Lower leg skin (tissue), 4 donors: Measurements from ENCODE around the gene CTPS2. TPM values are rescaled to one million over a fixed set of nuclear protein-coding genes. Genes with fewer than 3 reads are reported as not detected.

Source experiments
- DNase-seq, 2 donors: peaks; one replicate each; pipeline ENCODE4 v3.0.0-alpha.2; 2019; ENCODE audit warnings: low spot score in 2 of 2
- H3K4me3 ChIP-seq: fragments of 200-600 bp; sonication (generic); 2 replicates; pipeline ENCODE4 v1.5.1; 2017; ENCODE audit warnings: mild to moderate bottlenecking, low read depth; ENCODE audit not compliant: poor library complexity, severe bottlenecking
- POLR2A ChIP-seq, 2 donors: fragments of 450-650 bp; IDR thresholded peaks; one replicate each; pipeline ENCODE4 v1.6.1; 2016 to 2017; ENCODE audit warnings: antibody characterized with exemption in 2 of 2, mild to moderate bottlenecking in 1 of 2, moderate library complexity in 1 of 2
- WGBS, 2 donors: methylation state at CpG; one replicate each; pipeline ENCODE4 v1.1.5; 2018; 5-methylcytosine and 5-hydroxymethylcytosine counted together
- intact Hi-C: fragments of 100-400 bp; cut with DNase I; formaldehyde crosslinking; loops from one replicate; pipeline ENCODE4 v1.15.0; 2023; ENCODE audit warnings: low total_unique reads
- total RNA-seq, 4 donors: library from RNA; depleted of rRNA; stranded (reverse); fragments of >200 nt; gene quantifications; one replicate each; pipeline ENCODE4 v1.1.0, GENCODE V29; 2016
- TF ChIP-seq, protein P1 (sequence below), 3 donors: fragments of 450-650 bp; IDR thresholded peaks; one replicate each; pipeline ENCODE4 v1.5.1; 2016; ENCODE audit warnings: antibody characterized with exemption in 3 of 3, mild to moderate bottlenecking in 3 of 3, moderate library complexity in 2 of 3

CTPS2 gene
- total RNA-seq, 4 donors from 2014 or later, result 6.7 to 11.1 (median 9.3) TPM

DNA sequence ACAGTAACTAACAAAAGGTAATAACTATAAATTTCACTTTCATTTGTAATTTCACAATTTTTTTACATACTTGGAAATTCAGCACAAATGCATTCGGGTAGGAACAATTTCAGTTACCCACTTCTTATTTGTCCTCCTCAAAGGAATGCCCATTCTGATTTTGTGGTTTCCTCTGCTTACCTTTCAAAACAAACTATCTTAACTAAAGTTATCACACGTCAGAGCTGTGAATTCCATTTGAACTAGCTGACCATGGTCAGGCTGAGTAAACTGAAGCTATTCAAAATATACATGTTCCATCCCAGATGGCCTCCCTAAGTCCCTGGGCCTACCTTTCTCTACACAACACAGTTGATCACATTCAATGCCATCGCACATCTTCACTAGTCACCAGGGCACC, 4.5 kb downstream of the CTPS2 start:
- H3K4me3 ChIP-seq, result no peak overlapping the region
- 92 to 97% methylated on average over 3 of the region's 3 CpGs for WGBS, 2 donors
- TF ChIP-seq POLR2A (IDR thresholded peaks at IDR 0.05), result no peak
- TF ChIP-seq, protein P1, sequence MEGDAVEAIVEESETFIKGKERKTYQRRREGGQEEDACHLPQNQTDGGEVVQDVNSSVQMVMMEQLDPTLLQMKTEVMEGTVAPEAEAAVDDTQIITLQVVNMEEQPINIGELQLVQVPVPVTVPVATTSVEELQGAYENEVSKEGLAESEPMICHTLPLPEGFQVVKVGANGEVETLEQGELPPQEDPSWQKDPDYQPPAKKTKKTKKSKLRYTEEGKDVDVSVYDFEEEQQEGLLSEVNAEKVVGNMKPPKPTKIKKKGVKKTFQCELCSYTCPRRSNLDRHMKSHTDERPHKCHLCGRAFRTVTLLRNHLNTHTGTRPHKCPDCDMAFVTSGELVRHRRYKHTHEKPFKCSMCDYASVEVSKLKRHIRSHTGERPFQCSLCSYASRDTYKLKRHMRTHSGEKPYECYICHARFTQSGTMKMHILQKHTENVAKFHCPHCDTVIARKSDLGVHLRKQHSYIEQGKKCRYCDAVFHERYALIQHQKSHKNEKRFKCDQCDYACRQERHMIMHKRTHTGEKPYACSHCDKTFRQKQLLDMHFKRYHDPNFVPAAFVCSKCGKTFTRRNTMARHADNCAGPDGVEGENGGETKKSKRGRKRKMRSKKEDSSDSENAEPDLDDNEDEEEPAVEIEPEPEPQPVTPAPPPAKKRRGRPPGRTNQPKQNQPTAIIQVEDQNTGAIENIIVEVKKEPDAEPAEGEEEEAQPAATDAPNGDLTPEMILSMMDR (IDR thresholded peaks at IDR 0.05), result no peak
- intact Hi-C loops, result no loop called here
- DNase-seq, result no peak

DNA sequence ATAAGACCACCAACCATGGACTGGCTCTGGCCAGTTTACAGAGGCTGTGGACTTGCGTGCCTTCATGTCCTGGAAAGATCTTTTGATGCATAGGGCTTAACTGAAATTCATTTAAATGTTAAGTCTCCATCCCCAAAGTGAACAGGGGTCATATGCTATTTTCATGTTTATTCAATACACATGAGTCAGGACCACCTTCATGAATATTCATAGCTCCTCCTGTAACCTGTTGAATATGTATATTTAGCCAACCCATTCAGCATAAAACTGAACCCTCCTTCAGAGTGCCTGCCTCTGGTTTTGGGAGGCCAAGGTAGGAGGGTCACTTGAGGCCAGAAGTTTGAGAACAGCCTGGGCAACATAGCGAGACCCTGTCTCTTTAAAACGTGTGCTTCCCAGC, 7.1 kb downstream of the CTPS2 start:
- WGBS, 2 donors, result 86 to 98% methylated on average over 3 of the region's 3 CpGs
- intact Hi-C loops, result no loop called here
- peak in 1 of 2 donors; percentile 12 for DNase-seq
- H3K4me3 ChIP-seq, result no peak overlapping the region
- TF ChIP-seq, protein P1 (IDR thresholded peaks at IDR 0.05), result no peak
- TF ChIP-seq POLR2A (IDR thresholded peaks at IDR 0.05), result no peak

DNA sequence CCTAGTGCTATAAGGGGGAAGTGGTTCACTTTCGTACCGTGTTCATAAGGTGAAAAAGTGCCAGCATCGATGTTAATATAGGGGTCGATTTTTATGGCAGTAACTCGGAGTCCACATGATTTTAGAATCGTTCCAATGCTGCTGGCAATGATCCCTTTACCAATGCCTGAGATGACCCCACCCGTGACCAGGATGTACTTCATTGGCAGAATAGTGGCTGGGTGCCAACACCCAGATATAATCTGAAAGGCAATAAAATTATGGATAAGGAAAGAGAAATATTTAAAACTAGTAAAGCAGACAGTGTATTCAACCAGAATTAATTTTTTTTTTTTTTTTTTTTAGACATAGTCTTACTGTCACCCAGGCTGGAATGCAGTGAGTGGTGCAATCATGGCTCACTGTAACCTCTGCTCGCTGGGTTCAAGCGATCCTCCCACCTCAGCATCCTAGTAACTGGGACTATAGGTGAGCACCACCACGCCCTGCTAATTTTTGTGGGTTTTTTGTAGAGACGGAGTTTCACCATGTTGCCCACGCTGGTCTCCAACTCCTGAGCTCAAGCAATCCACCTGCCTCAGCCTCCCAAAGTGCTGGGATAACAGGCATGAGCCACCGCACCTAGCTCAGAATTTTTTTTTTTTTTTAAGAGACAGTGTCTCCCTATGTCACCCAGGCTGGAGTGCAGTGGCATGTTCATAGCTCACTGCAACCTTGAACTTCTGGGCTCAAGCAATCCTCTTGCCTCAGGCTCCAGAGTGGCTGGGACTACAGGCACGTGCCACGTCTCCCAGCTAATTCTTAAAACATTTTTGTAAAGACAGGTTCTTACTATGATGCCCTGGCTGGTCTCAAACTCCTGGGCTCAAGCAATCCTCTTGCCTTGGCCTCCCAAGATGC, 9.5 kb downstream of the CTPS2 start:
- TF ChIP-seq, protein P1 (IDR thresholded peaks at IDR 0.05), result no peak
- TF ChIP-seq POLR2A (IDR thresholded peaks at IDR 0.05), result no peak
- intact Hi-C loops, result no loop called here
- H3K4me3 ChIP-seq, result no peak overlapping the region
- DNase-seq, result no peak
- WGBS, 2 donors, result 86 to 87% methylated on average over 15 of the region's 15 CpGs

DNA sequence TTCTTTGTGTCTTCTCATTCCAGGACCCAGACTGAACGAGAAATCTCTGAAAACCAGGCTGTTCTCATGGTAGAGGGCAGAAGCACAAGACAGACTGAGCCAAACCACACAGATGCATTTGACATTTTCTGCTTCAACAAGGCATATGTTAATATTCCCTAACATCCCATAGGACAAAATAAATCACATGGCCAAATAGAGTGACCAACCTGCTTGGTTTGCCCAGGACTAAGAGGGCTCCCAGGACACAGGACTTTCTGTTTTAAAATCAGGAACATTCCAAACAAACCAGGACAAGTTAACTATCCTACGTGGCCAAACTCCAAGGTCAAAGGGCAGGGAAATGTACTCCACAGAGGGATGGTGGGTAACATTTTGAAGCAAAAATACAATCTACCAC, 11.7 kb downstream of the CTPS2 start:
- H3K4me3 ChIP-seq, result no peak overlapping the region
- no peak for DNase-seq
- no peak for TF ChIP-seq POLR2A (IDR thresholded peaks at IDR 0.05)
- TF ChIP-seq, protein P1 (IDR thresholded peaks at IDR 0.05), result no peak
- WGBS, 2 donors, result 85 to 86% methylated on average over 2 of the region's 2 CpGs
- intact Hi-C loops, result no loop called here

DNA sequence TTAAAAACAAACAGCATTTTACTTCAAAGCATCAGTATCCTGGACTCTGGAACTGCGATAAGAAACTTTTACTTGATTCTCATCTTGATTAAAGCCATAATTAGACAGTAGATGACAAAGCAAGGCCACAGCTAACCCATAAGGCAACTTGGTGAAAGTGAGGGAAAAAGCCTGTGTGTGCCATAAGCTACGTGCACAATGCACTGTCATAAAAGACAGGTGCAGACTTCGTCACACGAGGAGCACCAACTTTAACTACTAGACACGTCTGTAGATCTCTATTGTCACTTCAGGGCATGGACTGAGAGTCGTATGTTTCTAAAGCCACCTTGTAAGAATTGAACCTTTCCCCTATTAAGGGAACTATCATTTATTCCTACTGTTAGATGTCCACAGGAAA, 13.1 kb downstream of the CTPS2 start:
- H3K4me3 ChIP-seq, result no peak overlapping the region
- intact Hi-C loops, result loop anchor here (10.0 kb wide), 1 partner anchor 265 kb away; no protein-coding TSS in a partner anchor
- 84 to 90% methylated on average over 6 of the region's 6 CpGs for WGBS, 2 donors
- TF ChIP-seq POLR2A (IDR thresholded peaks at IDR 0.05), result no peak
- TF ChIP-seq, protein P1 (IDR thresholded peaks at IDR 0.05), result no peak
- no peak for DNase-seq
